Vein endothelial cell (primary cell): Measurements from ENCODE around the gene BLTP3B. TPM values are rescaled to one million over a fixed set of nuclear protein-coding genes. Genes with fewer than 3 reads are reported as not detected.

Experiments used
- small RNA-seq: library from RNA; depleted of rRNA; stranded (forward); fragments of <200 nt; gene quantifications from one replicate; pipeline ENCODE3, GENCODE V24; 2012
- total RNA-seq: library from RNA; depleted of rRNA; stranded (reverse); fragments of >200 nt; gene quantifications from 2 replicates; pipeline ENCODE4 v1.2.3, GENCODE V29; 2012

BLTP3B gene
- total RNA-seq, result 19.7 and 19.9 TPM in 2 replicates

GRCh38 chr12:100142851-100143559 lies at the start of gene BLTP3B:
Gene BLTP3B, minus strand, starts transcription at chr12:100142874. Its CDS starts 239 bp downstream, at chr12:100142635.

Small RNAs within 50 kb of the gene (small RNA-seq; reads per million reads assigned to genes)
- gene MIR1827 (not detected), gene RN7SL176P (not detected)

Other genes with a start within 250 kb of the BLTP3B start
- gene ANKS1B, start 157.9 kb downstream of the BLTP3B start, total RNA-seq, result 0.48 and 0.65 TPM in 2 replicates
- 11.9 and 19.3 TPM in 2 replicates for gene ACTR6, start 57.9 kb upstream of the BLTP3B start, total RNA-seq
- 1.7 TPM in 1 of 2 replicates, not detected in the other for gene DEPDC4, start 124.2 kb upstream of the BLTP3B start, total RNA-seq
- 51.9 and 65.8 TPM in 2 replicates for gene SCYL2, start 124.3 kb upstream of the BLTP3B start, total RNA-seq
- gene SLC17A8, start 214.2 kb upstream of the BLTP3B start, total RNA-seq, result not detected in 2 replicates